ENCODE results near the gene LONRF2.

DNA sequence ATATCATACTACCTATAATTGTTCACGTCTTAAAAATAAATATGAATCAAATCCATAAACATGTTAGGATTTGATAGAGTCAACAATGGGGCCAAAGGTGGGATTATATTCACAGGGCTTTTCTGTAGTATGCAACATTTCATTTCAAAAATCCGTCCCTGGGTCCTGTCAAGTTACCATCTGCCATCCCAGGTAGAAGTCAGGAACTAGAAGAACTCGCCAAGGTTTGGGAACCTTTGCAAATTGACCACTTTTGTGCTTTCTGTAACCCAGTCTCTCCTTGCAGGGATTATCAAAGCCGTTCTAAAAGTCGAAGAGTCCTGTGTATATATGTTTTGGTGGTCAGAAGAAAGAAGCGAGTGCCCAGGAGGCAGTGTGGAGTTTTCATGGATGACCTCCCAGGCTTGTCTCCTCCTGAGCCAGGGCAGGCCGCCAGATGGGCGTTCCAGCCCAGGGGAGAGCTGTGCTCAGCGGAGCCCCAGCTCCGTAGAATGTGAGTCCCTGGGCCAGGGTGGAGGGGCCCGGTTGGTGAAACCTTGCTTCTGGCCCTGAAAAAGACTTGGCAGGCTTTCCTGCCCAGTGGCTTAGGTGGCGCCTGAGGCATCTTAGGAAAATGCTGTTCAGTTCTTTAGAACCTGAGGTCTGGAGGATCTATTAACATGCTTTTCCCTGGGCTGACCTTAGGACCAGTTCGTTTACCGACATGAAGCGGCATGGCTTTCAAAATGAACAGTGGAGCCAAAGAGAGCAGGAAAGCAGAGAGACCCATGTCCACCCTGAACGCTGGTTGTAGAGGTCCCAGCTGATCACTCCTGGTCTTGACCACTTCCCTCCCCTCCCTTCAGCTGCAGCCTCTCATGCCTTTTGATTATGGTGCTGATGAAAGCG lies 69.2 kb downstream of the LONRF2 start:
- TF ChIP-seq, protein P1, sequence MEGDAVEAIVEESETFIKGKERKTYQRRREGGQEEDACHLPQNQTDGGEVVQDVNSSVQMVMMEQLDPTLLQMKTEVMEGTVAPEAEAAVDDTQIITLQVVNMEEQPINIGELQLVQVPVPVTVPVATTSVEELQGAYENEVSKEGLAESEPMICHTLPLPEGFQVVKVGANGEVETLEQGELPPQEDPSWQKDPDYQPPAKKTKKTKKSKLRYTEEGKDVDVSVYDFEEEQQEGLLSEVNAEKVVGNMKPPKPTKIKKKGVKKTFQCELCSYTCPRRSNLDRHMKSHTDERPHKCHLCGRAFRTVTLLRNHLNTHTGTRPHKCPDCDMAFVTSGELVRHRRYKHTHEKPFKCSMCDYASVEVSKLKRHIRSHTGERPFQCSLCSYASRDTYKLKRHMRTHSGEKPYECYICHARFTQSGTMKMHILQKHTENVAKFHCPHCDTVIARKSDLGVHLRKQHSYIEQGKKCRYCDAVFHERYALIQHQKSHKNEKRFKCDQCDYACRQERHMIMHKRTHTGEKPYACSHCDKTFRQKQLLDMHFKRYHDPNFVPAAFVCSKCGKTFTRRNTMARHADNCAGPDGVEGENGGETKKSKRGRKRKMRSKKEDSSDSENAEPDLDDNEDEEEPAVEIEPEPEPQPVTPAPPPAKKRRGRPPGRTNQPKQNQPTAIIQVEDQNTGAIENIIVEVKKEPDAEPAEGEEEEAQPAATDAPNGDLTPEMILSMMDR (IDR thresholded peaks at IDR 0.05; ENCODE audit: insufficient read depth, low read length): no peak
- TF ChIP-seq POLR2AphosphoS5 (IDR thresholded peaks at IDR 0.05; ENCODE audit: low read depth): no peak

All from HL-60 (cell line).